ENCODE results near the gene RIN3.

DNA sequence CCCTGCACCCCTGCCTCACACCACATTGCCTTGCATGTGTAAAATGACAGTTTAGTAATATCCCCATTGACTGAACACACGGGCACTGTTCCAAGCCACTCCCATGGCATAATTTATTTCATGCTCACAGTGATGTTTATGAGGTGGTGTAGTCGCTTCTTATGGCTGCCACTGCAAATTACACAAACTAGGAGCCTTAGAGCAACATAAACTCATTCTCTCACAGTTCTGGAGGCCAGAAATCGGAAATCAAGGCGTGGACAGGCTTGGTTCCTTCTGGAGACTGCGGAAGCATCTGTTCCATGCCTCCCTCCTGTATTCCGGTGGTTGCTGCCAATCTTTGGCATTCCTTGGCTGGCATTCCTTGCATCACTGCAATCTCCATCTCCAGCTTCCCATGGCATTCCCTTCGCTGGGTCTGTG, 97.3 kb downstream of the RIN3 start:
- peak in 2 of 4 donors; percentile 12 to 41 for TF ChIP-seq POLR2AphosphoS5 (IDR thresholded peaks at IDR 0.05)
- no peak for TF ChIP-seq CTCF (IDR thresholded peaks at IDR 0.05)
- TF ChIP-seq POLR2A (IDR thresholded peaks at IDR 0.05) = no peak
